ENCODE data around the gene MATCAP1. TPM values are rescaled to one million over a fixed set of nuclear protein-coding genes. Genes with fewer than 3 reads are reported as not detected.

Gene MATCAP1
- total RNA-seq, 2 donors from 2014 or later = 11.9 to 31.6 TPM

DNA sequence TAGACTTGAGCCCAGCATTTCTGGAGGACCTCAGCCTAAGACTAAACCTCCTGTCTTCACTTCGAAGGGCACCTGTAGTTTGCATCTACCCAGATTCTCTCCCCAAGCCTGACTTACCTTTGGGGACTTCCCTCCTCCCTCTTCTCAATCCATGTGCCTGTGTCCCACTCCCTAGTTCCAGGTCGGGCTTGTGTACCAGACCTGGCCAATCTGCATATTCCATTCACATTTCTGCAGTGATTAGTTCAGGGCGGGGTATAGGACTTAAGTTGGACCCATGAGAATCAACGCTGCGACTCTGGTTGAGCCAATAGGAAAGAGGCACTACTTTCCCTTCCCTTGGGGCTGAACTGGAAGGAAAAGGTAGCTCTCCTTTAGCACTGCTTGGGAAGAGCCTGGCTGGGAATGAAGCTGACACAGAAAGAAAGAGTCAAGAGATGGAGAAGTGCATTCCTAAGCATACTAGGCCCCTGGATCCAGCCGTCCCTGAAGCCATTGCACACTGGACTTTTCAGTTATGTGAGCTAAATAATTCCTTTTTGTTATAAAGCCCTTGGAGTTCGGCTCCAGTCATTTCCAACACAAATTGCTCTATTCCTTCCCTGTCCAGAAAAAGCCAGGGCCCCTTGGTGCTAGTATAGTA lies 26.5 kb downstream of the MATCAP1 start:
- WGBS, 2 donors = 67 to 71% methylated on average over 7 of the region's 7 CpGs
- Histone ChIP-seq H3K27ac (no peak overlapping the region), H3K9me3 (no peaks in the 10 kb centered on the region), H3K4me3 (no peak overlapping the region), H3K4me1 (peaks cover 44% of the 10 kb centered on the region), H3K27me3 (no peaks in the 10 kb centered on the region), H3K36me3 (replicated peaks in 1 of 2; ENCODE audit: insufficient read depth in 1 of 2, low read depth in 2 of 2) (no peaks in the 10 kb centered on the region)
- no peak for DNase-seq
- TF ChIP-seq, protein P1, sequence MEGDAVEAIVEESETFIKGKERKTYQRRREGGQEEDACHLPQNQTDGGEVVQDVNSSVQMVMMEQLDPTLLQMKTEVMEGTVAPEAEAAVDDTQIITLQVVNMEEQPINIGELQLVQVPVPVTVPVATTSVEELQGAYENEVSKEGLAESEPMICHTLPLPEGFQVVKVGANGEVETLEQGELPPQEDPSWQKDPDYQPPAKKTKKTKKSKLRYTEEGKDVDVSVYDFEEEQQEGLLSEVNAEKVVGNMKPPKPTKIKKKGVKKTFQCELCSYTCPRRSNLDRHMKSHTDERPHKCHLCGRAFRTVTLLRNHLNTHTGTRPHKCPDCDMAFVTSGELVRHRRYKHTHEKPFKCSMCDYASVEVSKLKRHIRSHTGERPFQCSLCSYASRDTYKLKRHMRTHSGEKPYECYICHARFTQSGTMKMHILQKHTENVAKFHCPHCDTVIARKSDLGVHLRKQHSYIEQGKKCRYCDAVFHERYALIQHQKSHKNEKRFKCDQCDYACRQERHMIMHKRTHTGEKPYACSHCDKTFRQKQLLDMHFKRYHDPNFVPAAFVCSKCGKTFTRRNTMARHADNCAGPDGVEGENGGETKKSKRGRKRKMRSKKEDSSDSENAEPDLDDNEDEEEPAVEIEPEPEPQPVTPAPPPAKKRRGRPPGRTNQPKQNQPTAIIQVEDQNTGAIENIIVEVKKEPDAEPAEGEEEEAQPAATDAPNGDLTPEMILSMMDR (IDR thresholded peaks at IDR 0.05) = no peak
- no peak for TF ChIP-seq POLR2A (IDR thresholded peaks at IDR 0.05)
- intact Hi-C loops (cut with DNase I) = no loop called here
- no peak for ATAC-seq

GRCh38 chr16:67156143-67156844 lies 27.5 kb downstream of the MATCAP1 start:
- H3K4me3 ChIP-seq = no peak overlapping the region
- intact Hi-C loops (cut with DNase I) = no loop called here
- no peaks in the 10 kb centered on the region for H3K36me3 ChIP-seq (replicated peaks in 1 of 2; ENCODE audit: insufficient read depth in 1 of 2, low read depth in 2 of 2)
- H3K9me3 ChIP-seq = no peaks in the 10 kb centered on the region
- no peaks in the 10 kb centered on the region for H3K27me3 ChIP-seq
- H3K27ac ChIP-seq = no peak overlapping the region
- H3K4me1 ChIP-seq = peaks cover 37% of the 10 kb centered on the region
- no peak for TF ChIP-seq POLR2A (IDR thresholded peaks at IDR 0.05)
- TF ChIP-seq, protein P1 (IDR thresholded peaks at IDR 0.05) = no peak
- no peak for DNase-seq
- no peak for ATAC-seq
- WGBS, 2 donors = 54 to 64% methylated on average over 14 to 15 of the region's 15 CpGs

- H3K4me3 ChIP-seq = no peak overlapping the region
- H3K4me1 ChIP-seq = peaks cover 40% of the 10 kb centered on the region
- no peak overlapping the region for H3K27ac ChIP-seq
- no peaks in the 10 kb centered on the region for H3K36me3 ChIP-seq (replicated peaks in 1 of 2; ENCODE audit: insufficient read depth in 1 of 2, low read depth in 2 of 2)
- no peaks in the 10 kb centered on the region for H3K27me3 ChIP-seq
- DNase-seq (peak; percentile 73 to 82 (median 78)), ATAC-seq (peak; percentile 65)
- 16 to 32% methylated on average over 23 to 49 of the region's 74 CpGs for WGBS, 2 donors
- H3K9me3 ChIP-seq = no peaks in the 10 kb centered on the region
- TF ChIP-seq, protein P1 (IDR thresholded peaks at IDR 0.05) = peak; percentile 64 to 100 (median 97)
- no peak for TF ChIP-seq POLR2A (IDR thresholded peaks at IDR 0.05)
- intact Hi-C loops (cut with DNase I) = no loop called here
Observed at GRCh38 chr16:67155295-67156142, 28.2 kb downstream of the MATCAP1 start.

GRCh38 chr16:67154578-67155294 lies 29.0 kb downstream of the MATCAP1 start:
- WGBS, 2 donors = 39 to 100% methylated on average over 1 to 56 of the region's 61 CpGs
- TF ChIP-seq, protein P1 (IDR thresholded peaks at IDR 0.05) = no peak
- TF ChIP-seq POLR2A (IDR thresholded peaks at IDR 0.05) = no peak
- Histone ChIP-seq H3K4me1 (peaks cover 48% of the 10 kb centered on the region), H3K9me3 (no peaks in the 10 kb centered on the region), H3K27me3 (no peaks in the 10 kb centered on the region), H3K36me3 (replicated peaks in 1 of 2; ENCODE audit: insufficient read depth in 1 of 2, low read depth in 2 of 2) (no peaks in the 10 kb centered on the region), H3K27ac (no peak overlapping the region), H3K4me3 (no peak overlapping the region)
- no peak for ATAC-seq
- intact Hi-C loops (cut with DNase I) = loop anchor here (5.0 kb wide), 2 partner anchors 137 to 177 kb away; no protein-coding TSS in a partner anchor
- no peak for DNase-seq

Measured in body of pancreas (tissue), 4 donors.